ENCODE measurements around the gene ACOX2.

Gene ACOX2

DNA sequence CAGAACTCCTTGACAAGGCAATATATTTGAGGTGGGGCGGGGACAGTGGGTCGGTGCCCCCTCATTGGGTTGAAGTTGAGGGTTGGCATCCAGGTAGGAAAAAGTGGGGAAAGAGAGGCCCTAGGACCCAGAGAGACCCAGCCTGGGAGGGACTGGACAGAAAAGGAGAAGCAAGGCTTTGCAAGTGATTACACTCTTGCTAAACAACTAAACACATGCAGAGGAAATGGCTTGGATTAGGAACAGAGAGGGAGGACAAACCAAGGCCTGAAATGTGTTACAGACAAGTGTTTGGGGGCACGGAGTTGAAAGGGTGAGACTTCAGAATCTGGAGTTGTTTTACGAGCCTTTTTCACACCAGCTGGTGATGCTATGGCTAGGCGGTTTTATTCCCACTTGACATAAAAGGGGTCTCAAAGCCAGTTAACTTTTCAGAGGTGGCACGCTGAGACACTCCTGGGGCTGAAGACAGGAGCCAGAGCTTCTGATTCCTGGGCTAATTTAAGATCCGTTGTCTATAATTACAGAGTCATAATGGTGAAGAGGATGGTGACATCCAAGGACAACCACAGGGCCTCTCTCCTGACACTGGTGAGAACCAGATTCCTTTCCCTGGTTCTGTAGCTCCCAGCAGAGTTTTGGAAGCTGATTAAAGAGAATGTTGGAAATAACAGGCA, 52.8 kb downstream of the ACOX2 start:
- Histone ChIP-seq H3K4me3 (no peak overlapping the region), H3K27ac (no peak overlapping the region)
- no peak for DNase-seq (ENCODE audit: low spot score)
- TF ChIP-seq, protein P1, sequence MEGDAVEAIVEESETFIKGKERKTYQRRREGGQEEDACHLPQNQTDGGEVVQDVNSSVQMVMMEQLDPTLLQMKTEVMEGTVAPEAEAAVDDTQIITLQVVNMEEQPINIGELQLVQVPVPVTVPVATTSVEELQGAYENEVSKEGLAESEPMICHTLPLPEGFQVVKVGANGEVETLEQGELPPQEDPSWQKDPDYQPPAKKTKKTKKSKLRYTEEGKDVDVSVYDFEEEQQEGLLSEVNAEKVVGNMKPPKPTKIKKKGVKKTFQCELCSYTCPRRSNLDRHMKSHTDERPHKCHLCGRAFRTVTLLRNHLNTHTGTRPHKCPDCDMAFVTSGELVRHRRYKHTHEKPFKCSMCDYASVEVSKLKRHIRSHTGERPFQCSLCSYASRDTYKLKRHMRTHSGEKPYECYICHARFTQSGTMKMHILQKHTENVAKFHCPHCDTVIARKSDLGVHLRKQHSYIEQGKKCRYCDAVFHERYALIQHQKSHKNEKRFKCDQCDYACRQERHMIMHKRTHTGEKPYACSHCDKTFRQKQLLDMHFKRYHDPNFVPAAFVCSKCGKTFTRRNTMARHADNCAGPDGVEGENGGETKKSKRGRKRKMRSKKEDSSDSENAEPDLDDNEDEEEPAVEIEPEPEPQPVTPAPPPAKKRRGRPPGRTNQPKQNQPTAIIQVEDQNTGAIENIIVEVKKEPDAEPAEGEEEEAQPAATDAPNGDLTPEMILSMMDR (IDR thresholded peaks at IDR 0.05): no peak

DNA sequence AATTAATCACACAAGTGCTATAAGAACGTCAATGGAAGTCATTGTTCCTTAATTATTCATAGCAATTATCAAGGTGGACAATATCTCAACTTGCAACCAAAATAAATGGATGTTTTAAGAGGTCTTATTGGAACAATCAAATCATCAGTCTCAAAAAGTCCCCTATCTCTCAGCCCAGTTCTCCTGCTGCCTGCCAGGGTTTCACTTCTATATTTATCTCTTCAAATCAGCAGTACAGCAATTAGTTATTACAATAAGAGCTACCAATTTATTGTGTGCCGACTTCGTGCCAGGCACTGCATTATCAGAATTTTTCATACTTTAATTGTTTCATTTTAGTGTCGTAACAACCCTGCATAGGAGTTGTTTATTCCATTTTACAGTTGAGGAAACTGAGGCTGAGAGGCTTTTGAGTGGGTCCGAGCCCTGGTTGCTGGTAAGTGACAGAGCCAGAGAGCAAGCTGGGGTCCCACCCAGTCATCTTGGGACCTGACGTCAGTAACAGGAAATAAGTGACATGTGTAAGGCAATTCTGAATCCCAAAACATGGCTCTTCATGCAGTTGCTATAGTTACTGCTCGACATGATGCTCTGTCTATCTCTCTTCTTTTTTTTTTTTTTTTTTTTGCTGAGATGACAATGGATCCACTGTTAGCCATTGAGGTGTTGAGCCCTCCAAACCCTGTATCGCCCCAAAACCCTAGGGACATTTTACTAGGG, 53.9 kb downstream of the ACOX2 start:
- H3K4me3 ChIP-seq: no peak overlapping the region
- H3K27ac ChIP-seq: no peak overlapping the region
- TF ChIP-seq, protein P1 (IDR thresholded peaks at IDR 0.05): no peak
- DNase-seq (ENCODE audit: low spot score): no peak

DNA sequence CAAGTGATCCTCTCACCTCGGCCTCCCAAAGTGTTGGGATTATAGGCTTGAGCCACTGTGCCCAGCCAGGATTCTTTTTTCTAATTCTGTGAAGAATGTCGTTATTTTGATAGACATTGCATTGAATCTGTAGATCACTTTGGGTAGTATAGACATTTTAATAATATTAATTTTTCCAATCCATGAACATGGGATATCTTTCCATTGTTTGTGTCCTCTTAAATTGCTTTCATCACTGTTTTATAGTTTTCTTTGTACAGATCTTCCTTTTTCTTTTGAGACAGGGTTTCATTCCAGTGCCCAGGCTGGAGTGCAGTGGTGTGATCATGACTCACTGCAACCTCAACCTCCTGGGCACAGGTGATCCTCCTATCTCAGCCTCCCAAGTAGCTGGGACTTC, 56.7 kb downstream of the ACOX2 start:
- Histone ChIP-seq H3K27ac (no peak overlapping the region), H3K4me3 (no peak overlapping the region)
- TF ChIP-seq, protein P1 (IDR thresholded peaks at IDR 0.05): no peak
- DNase-seq (ENCODE audit: low spot score): no peak

DNA sequence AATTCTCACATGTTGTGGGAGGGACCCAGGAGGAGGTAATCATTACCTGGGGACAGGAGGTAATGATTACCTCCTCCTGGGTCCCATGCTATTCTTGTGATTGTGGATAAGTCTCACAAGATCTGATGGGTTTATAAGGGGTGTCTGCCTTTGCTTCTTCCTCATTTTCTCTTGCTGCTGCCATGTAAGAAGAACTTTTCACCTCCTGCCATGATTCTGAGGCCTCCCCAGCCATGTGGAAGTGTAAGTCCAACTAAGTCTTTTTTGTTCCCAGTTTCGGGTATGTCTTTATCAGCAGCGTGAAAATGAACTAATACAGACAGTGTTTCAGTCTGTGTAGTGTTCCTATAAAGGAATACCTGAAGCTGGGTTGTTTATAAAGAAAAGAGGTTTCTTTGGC, 58.2 kb downstream of the ACOX2 start:
- no peak overlapping the region for H3K27ac ChIP-seq
- H3K4me3 ChIP-seq: no peak overlapping the region
- TF ChIP-seq, protein P1 (IDR thresholded peaks at IDR 0.05): no peak
- no peak for DNase-seq (ENCODE audit: low spot score)

DNA sequence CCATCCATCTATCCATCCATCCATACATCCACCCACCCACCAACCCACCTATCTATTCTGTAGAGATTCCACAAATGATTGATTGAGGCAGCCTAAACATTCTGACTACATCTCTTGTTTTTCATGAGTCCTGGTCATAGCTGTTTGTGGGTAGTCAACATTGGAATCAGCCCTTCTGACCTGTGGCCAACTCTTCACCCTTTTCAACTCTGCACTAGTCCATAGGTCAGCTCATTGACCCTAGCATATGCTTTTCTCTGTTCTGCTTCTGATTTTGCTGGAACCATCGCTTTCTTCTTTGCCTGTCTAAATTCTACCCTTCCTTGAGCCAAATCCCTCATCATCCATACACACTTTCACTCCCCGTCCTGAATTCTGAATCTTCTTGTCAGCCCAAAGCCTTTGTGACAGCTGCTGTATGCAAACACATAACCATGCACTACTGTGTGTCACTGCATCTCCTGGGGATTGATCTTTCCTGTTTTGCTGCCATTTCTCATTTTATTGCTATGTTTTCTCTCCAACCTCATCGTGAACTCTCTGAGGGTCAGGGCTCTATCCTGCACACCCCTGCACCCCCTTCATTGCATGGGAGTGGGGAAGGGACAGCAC, 61.9 kb downstream of the ACOX2 start:
- no peak overlapping the region for H3K4me3 ChIP-seq

DNA sequence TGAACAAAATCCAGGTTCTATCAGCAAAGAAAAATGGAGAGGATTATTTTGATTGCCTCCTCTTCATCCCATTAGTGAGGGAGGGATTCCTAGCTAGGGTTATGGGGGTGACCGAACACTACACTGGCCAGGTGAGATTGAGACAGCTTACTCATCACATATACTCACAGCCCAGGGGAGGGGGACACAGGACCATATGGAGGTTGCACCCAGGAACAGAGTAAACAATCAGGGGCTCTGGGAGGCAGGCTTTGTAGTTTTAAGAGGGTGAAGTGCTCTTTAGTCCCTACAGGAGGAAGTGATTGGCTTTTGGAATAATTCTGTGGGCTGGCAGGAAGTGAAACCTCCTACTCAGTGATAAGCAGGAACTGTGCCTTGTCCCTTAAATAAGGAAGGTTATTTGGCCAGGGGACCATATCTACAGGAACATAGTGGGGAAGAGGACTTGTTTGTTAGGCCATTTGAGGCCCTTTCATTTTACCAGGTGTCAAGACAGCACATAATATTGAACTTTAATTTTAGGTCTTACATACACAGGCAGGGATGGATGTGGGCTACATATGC, 62.6 kb downstream of the ACOX2 start:
- Histone ChIP-seq H3K27ac (no peak overlapping the region), H3K4me3 (no peak overlapping the region)
- no peak for DNase-seq (ENCODE audit: low spot score)
- TF ChIP-seq, protein P1 (IDR thresholded peaks at IDR 0.05): no peak

More for the DNA sequence above, 61.9 kb downstream of the ACOX2 start:
- H3K27ac ChIP-seq: no peak overlapping the region
- TF ChIP-seq, protein P1 (IDR thresholded peaks at IDR 0.05): no peak
- no peak for DNase-seq (ENCODE audit: low spot score)

All from coronary artery (tissue), 2 donors.